ENCODE measurements around the gene VAT1.

VAT1 gene

DNA sequence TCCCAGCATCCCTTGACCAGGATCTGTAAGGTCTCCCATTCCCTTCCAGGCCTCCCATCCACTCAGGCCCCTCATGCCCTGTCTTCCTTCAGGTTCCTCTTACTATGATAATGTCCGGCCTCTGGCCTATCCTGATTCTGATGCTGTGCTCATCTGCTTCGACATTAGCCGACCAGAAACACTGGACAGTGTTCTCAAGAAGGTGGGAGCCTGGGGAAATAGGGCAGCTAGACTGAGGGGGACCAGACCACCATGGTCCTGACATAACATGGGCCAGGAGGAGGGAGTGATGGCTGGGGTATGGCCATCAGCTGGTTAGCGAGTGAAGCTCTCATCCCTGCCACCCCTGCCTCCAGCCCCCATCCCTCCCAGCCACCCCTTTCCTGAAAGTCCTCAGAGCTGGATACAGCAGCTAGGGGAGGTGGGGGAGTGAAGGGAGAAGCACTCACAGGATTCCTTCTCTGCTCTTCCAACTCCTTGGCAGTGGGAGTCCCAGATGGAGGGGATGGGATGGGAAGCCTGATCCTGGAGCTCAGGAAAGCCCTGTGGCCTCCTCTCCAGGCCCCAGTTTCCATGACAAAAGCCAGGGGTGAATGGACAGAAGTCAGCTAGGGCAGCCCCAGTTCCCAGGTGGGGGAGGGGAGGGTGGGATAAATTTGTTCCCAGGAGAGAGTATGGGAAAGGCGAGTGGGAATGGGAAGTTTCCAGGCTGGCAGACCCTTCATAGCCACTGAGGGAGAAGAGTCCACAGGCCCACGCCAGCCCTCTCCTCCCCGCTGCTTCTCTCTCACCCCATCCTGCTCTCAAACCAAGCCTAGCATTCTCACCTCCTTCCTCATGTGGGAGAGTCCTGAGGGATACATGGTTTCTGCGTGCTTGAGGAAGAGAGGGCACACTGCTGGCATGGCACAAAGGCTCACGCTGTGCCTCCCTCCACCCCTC, 5.2 kb upstream of the VAT1 start:
- DNase-seq: no peak

GRCh38 chr17:43026595-43026994, 4.4 kb upstream of the VAT1 start:
- DNase-seq: no peak

DNA sequence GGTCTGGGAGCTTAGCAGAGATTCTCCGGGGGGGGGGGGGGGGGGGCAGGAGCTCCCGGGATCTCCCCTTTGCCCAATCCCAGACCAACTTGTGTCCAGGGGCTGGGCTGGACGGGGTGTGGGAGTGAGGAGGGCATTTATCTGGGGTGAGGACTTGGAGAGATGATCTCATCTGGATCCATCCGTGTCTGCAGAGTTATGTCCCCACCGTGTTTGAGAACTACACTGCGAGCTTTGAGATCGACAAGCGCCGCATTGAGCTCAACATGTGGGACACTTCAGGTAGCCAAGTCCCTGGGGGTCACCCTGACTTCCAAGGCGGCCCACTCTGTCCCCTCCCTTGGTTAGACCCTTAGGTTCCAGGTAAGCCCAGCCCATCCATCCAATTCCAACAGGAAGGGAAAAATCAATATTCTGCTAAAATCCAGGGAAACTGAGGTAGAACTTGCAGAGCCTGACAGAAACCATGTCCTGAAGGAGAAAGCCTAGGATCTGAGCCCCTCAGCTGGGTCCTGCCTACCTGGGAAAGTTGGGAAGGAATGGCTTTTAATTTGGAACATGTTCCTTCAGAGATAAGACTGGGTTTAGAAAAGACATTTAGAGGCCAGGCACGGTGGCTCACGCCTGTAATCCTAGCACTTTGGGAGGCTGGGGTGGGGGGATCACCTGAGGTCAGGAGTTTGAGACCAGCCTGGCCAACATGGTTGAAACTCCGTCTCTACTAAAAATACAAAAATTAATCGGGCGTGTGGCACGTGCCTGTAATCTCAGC, 3.8 kb upstream of the VAT1 start:
- no peak for DNase-seq

GRCh38 chr17:43025290-43025657, 3.1 kb upstream of the VAT1 start:
- DNase-seq: no peak

DNA sequence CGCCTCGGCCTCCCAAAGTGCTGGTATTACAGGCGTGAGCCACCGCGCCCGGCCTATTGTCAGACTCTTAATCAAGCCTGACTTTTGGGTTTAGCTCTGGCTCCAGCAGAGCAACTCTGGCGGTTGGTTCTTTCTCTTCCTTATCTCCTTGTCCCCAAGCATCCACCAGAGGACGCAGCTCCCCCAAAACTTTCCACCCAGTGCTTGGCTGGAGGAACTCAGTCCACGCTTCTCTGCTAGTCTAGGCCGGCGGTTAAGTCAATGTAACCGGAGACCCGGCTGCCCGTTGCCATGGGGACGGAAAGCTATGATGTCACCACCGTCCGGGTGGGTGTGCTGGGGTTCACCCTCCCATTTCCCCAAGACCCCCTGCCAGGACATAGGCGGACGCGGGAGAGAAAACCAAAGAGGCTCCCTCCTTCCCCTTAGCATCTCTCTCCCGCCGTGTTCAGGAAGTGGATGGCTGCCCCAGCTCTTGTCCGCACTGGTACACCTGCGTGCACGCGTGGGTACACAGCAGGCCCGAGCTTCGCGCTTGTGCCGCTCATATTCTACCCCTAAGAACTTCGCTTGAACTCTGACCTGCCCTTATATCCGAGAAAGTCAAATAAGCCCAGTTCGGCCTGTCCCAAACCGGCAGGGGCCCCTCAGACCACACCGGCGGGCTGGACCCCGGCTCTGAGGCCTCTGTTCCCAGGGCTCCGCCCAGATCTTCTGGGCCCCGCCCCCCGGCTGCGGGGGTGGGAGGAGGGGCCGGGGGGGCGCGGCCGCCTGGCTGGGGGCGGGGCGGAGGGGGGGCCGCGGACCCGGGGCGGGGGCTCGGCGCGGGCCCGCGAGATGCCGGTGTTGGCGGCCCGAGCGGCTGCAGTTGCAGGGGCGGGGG, 2.5 kb upstream of the VAT1 start, which contains the start of gene RND2:
Gene RND2, plus strand, starts transcription at position 825 of the 883 bp plus-strand sequence. CDS start 117 bp downstream, outside the sequence.
- DNase-seq: peak; percentile 70 to 80

DNA sequence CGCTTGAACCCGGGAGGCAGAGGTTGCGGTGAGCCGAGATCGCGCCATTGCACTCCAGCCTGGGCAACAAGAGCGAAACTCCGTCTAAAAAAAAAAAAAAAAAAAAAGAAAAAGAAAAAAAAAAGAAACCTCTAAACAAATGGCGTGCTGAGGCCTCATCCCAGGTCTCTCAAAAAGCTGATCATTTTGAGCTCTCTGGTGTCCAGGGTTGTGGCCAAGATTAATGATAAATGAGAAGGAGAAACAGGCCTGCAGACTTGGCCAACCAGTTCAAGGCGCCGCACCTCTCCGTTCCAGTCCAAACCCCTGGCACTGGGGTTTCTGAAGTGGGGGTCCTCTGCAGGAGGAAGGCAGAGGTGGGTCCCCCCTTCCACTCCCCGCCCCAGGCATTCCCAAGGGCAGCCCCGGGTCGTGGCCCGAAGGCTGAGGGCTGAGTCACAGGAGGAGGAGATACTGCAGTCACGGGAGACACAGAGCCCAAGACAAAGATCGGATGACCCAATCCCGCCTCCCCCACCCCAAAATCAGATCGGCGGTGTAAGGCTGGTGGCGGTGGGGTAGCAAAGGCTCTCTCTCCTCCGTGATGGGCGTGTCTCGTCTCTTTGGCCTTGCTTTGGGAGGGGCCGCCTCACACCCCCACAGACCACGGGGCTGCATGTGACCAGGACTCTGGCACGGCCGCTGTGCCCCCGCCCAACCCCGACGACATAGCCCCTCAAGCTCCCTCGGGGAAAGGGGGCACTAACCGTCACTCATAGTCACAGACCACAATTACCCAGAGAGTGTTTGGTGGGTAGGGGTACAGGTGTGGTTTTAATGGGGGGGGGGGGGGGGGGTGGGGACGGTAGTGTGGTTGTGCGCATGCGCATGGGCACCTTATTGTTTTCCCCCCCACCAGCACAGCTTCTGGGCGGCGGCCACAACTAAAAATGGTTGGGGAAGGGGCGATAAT, 1.1 kb downstream of the VAT1 start:
- peak; percentile 19 to 35 for DNase-seq

DNA sequence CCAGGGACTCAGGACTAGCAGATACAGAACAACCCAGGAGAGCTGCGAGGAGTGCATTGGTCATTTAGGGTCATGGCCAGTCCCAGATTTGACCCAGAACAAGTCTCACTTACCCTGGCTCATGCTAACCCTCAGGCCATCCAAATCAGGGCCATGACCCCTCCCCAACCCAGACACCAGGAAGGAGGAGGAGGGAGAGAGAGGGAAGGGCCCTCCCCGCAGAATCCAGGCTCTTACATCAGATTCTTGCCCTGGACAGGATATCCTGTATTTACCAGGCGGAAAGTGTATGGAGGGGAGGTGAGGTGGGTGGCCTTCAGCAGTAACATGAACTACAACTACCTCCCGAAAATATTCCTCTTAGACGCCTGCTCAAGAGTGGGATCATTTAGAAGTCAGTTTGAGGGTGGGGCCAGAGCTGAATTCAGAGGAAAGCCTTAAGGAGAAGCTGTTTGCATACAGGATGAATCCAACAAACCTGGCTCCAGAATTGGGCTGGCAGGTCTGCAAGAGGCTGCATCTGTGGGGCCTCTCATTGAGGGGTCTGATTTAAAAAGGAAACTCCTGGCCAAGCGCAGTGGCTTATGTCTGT, 2.1 kb downstream of the VAT1 start:
- no peak for DNase-seq

DNA sequence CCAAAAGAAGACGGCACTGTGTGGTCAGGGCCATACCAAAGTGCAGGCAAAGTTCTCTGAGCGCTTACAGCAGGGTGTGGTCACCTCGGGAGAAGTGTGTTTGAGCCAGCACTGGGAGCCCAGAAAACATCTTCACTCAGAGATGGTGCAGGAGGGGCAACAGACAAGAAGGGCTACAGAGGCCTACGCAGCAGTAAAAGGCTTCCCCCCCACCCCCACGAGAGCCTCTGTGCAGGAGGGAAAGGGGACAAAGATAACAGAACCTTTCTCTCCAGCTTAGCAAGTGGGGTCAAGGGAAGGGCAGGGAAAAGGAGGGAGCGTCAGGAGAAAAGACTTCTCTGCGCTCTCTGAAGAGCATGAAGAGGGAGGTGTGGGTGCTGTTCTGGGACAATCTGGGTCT, 2.8 kb downstream of the VAT1 start:
- DNase-seq: no peak

DNA sequence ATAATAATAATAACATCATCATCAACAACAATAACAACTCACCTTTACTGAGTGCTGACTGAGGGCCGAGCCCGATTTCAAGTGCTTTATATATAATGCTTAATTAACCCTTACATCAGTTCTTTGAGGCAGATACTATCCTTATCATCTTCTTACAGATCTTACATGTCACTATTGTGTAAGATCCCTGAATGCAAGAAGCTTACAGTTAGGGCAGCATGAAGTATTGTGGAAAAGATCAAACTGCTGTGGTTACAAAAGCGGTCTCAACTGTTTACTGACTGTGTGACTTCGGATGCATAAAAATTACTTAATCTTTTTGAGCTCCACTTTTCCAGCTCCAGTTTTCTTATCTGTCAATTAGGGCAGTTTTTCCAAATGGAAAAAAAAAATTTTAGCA, 3.3 kb downstream of the VAT1 start:
- DNase-seq: no peak

DNA sequence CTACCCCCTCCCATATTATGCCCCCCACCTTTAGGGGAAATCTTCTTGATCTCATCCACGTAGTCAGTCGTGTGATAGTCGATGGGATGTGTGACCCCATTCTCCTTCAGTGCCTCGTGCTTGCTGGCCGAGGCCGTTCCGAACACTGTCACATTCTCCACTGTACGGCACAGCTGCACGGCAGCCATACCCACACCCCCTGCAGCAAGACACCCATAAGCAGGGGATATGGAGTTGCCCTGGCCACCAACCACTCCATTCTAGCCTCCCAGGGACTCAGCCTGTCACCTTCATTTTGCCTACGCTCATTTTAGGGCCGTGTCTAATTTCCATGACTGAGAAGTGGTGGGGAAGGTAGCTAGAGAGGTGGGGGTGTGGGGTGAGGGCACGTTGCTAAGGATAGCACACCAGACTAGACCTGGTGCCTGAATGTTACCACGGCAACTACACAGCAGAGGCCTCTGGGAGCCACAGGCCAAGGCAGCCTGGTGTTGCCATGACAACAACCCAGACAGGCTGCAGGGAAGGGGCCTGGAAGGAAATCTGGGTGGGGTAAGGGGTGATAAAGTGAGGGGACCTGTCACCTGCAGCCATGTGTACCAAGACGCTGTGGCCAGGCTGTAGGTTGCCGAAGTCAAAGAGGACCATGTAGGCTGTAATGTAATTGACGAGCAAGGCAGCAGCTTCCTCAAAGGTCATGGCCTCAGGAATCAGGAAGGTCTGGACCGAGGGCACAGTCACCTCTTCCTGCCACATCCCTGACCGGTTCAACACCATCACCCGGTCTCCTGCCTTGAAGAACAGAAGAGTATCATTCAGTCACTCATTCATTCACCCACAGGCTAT, 4.0 kb downstream of the VAT1 start:
- DNase-seq: no peak

DNA sequence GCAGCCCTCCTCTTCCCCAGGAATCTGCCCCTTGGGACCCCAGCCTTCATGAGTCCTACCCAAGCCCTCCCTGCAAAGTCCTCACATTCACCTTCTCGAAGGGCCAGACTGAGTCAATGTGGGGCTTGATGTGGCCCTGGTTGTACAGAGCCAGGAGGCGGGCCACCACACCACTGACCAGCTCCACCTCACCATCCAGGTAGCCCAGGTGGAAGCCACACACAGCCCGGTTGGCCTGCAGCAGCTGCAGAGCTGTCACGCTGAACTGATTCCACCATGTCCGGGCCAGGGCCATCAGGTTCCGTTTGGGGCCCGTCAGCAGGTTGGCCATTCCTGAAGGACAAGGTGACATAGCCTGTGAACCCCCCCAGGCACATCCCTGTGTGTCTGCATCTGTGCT, 6.0 kb downstream of the VAT1 start:
- no peak for DNase-seq

GRCh38 chr17:43015579-43015978, 6.6 kb downstream of the VAT1 start:
- DNase-seq: no peak

DNA sequence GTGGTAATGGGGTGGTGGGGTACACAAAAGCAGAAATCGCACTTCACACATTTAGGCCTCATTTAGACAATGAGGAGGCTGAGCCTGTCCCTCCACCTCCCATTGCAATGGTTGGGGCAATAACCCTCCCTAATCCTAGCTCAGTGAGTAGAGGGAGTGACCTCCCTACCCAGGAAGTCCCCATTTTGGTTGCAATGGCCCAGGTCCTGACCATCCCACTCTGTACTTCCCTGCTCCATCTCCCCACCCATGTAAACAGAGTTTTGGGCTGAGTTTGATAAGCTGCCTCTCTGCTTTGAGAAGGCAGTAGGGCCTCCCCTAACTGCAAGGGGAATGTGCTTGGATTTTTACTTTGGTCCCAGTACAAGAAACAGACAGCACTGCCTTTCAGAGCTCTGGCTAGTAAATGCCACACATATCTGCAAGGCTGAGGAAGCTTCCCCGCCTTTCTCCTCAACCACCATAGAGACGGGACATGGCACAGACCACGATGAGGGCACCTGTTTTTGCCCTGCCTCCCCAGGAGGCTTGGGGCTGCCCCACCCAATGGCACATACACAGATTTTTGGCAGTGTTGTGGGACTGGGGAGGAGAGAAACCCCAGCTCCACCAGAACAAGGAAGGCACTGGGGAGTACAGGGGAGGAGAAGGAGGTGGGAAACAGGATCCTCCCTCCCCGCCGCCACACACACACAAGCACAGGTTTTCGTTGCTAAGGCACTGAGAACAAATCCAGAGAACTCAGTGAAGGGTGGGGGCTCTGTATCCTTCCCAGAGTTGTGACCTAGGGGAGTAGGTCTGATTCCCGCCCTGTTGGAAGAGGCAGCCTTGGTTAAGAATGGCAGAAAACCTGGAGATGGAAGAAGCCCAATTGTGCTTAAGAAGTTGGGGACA, 7.3 kb downstream of the VAT1 start:
- no peak for DNase-seq

DNA sequence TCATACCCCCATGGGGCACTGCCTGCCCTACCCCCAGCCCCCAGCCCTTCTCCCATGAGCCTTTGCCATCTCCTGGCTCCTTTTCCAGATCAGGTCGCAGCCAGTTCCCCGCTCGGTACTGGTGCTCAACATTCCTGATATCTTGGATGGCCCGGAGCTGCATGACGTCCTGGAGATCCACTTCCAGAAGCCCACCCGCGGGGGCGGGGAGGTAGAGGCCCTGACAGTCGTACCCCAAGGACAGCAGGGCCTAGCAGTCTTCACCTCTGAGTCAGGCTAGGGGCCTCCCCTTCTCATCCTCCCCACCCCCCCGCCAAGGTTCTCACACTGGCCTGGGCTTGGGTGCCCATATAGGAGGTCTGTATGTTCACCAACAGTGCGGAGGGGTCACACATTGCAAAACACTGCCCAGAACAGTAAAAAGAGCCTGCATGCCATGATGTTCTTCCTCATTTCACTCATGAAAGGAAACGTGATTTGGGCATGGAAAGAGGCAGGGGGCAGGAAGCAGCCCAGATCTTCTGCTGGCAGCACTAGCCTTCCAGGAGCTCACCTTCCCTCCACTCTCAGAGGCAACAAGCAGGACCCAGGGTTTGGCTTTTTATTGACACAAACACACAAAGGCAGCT, 8.1 kb downstream of the VAT1 start:
- DNase-seq: no peak

DNA sequence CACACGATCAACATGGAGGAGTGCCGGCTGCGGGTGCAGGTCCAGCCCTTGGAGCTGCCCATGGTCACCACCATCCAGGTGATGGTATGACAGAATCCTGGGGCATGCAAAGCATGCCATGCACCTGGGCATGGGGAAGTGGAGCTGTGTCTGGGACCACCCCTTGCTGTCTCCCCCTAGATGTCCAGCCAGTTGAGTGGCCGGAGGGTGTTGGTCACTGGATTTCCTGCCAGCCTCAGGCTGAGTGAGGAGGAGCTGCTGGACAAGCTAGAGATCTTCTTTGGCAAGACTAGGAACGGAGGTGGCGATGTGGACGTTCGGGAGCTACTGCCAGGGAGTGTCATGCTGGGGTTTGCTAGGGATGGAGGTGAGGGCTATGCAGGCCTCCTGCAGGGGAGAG, 8.9 kb downstream of the VAT1 start:
- no peak for DNase-seq

DNA sequence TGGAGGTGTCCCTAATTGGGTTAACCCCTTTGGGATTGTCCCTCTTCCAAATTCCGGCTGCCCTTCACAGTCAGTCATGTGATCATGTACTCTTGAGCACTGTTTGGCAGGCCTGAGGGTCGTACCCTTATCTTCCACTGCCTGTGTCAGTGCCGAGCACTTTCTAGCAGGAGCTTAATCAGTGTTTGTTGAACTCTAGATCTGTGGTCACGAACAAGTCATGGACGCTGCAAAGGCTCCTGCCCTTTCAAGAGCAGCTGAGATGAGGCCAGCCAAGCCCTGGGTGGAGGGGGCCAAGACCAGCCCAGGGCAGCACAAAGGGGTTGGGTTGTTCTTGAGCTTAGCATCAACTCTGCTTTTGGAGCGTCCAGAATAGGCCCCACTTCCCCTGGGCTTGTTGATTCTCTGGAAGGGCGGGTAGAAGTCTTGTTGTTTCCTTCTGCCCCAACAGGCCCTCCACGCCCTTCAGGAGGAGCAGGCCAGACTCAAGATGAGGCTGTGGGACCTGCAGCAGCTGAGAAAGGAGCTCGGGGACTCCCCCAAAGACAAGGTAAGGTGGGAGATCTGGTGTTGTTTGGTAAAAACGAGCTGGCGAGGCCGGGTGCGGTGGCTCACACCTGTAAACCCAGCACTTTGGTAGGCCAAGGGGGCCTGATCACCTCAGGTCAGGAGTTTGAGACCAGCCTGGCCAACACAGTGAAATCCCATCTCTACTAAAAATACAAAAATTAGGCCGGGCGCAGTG, 10.3 kb downstream of the VAT1 start:
- no peak for DNase-seq

DNA sequence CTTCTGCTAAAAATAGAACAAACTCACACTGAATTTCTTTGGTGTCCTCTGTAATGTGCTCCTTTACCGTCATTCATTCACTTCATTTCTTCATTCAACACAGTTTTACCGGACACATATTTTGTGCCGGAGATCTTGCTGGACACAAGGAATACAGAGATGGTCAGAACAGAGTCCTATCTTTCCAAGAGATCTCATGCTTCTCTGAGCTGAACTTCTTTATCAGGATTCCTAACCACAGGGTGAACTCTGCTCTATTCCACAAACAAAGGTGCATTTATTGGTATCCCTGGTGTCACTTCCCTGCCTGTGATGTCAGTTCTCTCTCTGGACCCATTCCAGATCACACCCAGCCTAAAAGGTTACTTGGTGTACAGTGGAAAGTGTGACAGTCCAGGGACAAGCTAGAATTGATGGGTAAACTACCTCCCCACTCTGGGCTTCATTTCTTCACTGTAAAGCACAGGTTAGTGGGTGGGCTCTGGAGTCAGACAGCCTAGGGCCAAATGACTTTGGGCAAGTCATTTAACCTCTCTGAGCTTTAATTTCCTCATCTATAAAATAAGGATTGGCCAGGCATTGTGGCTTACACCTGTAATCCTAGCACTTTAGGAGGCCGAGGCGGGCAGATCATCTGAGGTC, 11.4 kb downstream of the VAT1 start:
- DNase-seq: no peak

Data from stimulated activated CD4-positive, alpha-beta T cell treated with anti-CD3 and anti-CD28 coated beads, Interleukin-4, amount 100 ng/mL, for 4 hours (primary cell).